CD4-positive, alpha-beta T cell treated with Interleukin-2 at 100 ng/mL for 4 hours (primary cell): ENCODE measurements around the gene CPNE7.
A peak's percentile ranks its signal among the peaks of the same experiment; 100 is the strongest.

Experiments
- DNase-seq: peaks from one replicate; pipeline ENCODE4 v3.0.0-alpha.2; 2020; ENCODE audit warnings: low spot score

Gene CPNE7

GRCh38 chr16:89602952-89603590 lies 27.5 kb downstream of the CPNE7 start:
- DNase-seq: no peak

- DNase-seq: no peak
Measured at GRCh38 chr16:89604764-89605163, 29.2 kb downstream of the CPNE7 start.

GRCh38 chr16:89605186-89605970 lies 29.8 kb downstream of the CPNE7 start:
- no peak for DNase-seq

- DNase-seq: no peak
Measured at GRCh38 chr16:89606006-89606405, 30.4 kb downstream of the CPNE7 start.

GRCh38 chr16:89607453-89607852 lies 31.9 kb downstream of the CPNE7 start:
- no peak for DNase-seq

- DNase-seq: no peak
Measured at GRCh38 chr16:89607937-89608740, 32.6 kb downstream of the CPNE7 start.

GRCh38 chr16:89610108-89610453 lies 34.5 kb downstream of the CPNE7 start:
- DNase-seq: no peak

- no peak for DNase-seq
Measured at GRCh38 chr16:89612415-89613166, 37.0 kb downstream of the CPNE7 start.

GRCh38 chr16:89613231-89613953 lies 37.8 kb downstream of the CPNE7 start, which contains the start of gene DPEP1:
DPEP1 (plus strand) TSS chr16:89613642; CDS start chr16:89630411, 16,769 bp downstream.
- DNase-seq: no peak

- DNase-seq: no peak
Measured at GRCh38 chr16:89613954-89614459, 38.4 kb downstream of the CPNE7 start.

- DNase-seq: no peak
Measured at GRCh38 chr16:89615176-89615575, 39.6 kb downstream of the CPNE7 start.

GRCh38 chr16:89615596-89616090 lies 40.1 kb downstream of the CPNE7 start:
- DNase-seq: peak; percentile 35

GRCh38 chr16:89616623-89617022 lies 41.1 kb downstream of the CPNE7 start:
- DNase-seq: peak; percentile 6

- no peak for DNase-seq
Measured at GRCh38 chr16:89617036-89617435, 41.5 kb downstream of the CPNE7 start.

- no peak for DNase-seq
Measured at GRCh38 chr16:89618109-89618998, 42.8 kb downstream of the CPNE7 start.

GRCh38 chr16:89619840-89620239 lies 44.3 kb downstream of the CPNE7 start:
- no peak for DNase-seq

- no peak for DNase-seq
Measured at GRCh38 chr16:89620406-89620841, 44.9 kb downstream of the CPNE7 start.

- no peak for DNase-seq
Measured at GRCh38 chr16:89621136-89621697, 45.7 kb downstream of the CPNE7 start.

GRCh38 chr16:89621698-89622409 lies 46.3 kb downstream of the CPNE7 start:
- no peak for DNase-seq
